HCT116 (cell line): ENCODE results near the gene MAD2L1. TPM values are rescaled to one million over a fixed set of nuclear protein-coding genes. Genes with fewer than 3 reads are reported as not detected.

Experiments used
- ATAC-seq: fragments of 200-7000 bp; cut with Tn5 transposase; 2 replicates; pipeline ENCODE4 v1.9.1; 2020; ENCODE audit warnings: mild to moderate bottlenecking, moderate library complexity
- BruUV-seq: library from RNA; stranded (reverse); fragments of 400-500 nt; replicated peaks from 2 replicates; lab custom pipeline; 2021; lab: Mats Ljungman, UMichigan
- CTCF ChIA-PET: fragments of 300-600 bp; sonication (Branson Sonifier 250); formaldehyde crosslinking; loops from one replicate; lab custom pipeline; 2021; ENCODE audit warnings: antibody characterized with exemption; lab: Charles Lee
- POLR2A ChIA-PET: fragments of 300-600, 350-600 bp; sonication (Branson Sonifier 250); formaldehyde crosslinking; loops from one replicate; lab custom pipeline; 2021; ENCODE audit warnings: antibody characterized with exemption; lab: Charles Lee
- RAD21 ChIA-PET, 2 experiments: fragments of 300-600 bp; sonication (Branson Sonifier 250); formaldehyde crosslinking; loops; one replicate each; lab custom pipeline; 2023; ENCODE audit warnings: low total read pairs in 2 of 2; ENCODE audit not compliant: uncharacterized antibody in 2 of 2, unreplicated experiment in 2 of 2, low non-redundant PET in 1 of 2; lab: Charles Lee
- DNase-seq: peaks from one replicate; pipeline ENCODE4 v3.0.0-alpha.2; 2010; ENCODE audit warnings: low read depth, low spot score
- H2AFZ ChIP-seq: fragments of 200-600 bp; shearing (Covaris generic), sonication (generic); 2 replicates; pipeline ENCODE4 v1.6.1; 2017; ENCODE audit warnings: low read depth, mixed run types, mixed read lengths, antibody characterized with exemption, low read length; ENCODE audit not compliant: poor library complexity, severe bottlenecking
- H3K27ac ChIP-seq: 2 replicates; pipeline ENCODE4 v1.5.1; 2012; ENCODE audit warnings: low read depth, low read length
- H3K27me3 ChIP-seq: fragments of 200-600 bp; sonication (generic); 2 replicates; pipeline ENCODE4 v1.6.1; 2016; ENCODE audit warnings: mixed run types, low read length, mixed read lengths; ENCODE audit not compliant: insufficient read depth
- H3K36me3 ChIP-seq, 2 experiments: fragments of 200-500 bp in 1 of 2; fragments of 200-600 bp in 1 of 2; sonication (Bioruptor generic) in 1 of 2; sonication (generic) in 1 of 2; 2 replicates each; pipeline versions ENCODE4 v1.5.1 to v1.6.1; 2014 to 2016; ENCODE audit warnings: low read length in 2 of 2, inconsistent platforms in 1 of 2, mixed read lengths in 1 of 2, mixed run types in 1 of 2; ENCODE audit not compliant: insufficient read depth in 2 of 2, control insufficient read depth in 1 of 2
- H3K4me1 ChIP-seq, 2 experiments: fragments of 200-600 bp in 1 of 2; sonication (generic) in 1 of 2; 2 replicates each; pipeline versions ENCODE4 v1.5.1 to v1.6.1; 2012 to 2017; ENCODE audit warnings: low read length in 2 of 2, inconsistent platforms in 1 of 2, mild to moderate bottlenecking in 1 of 2, mixed read lengths in 1 of 2, mixed run types in 1 of 2, moderate library complexity in 1 of 2; ENCODE audit not compliant: insufficient read depth in 2 of 2, control insufficient read depth in 1 of 2
- H3K4me2 ChIP-seq: fragments of 200-600 bp; sonication (generic); 2 replicates; pipeline ENCODE4 v1.6.1; 2017; ENCODE audit warnings: mixed run types, low read length, mixed read lengths
- H3K4me3 ChIP-seq, 2 experiments: fragments of 200-600 bp in 1 of 2; sonication (generic) in 1 of 2; replicated peaks in 1 of 2; 2 replicates each; pipeline ENCODE4 v1.5.1; 2011 to 2016; ENCODE audit warnings: low read length in 2 of 2, control low read depth in 1 of 2, low read depth in 1 of 2, mild to moderate bottlenecking in 1 of 2, mixed read lengths in 1 of 2, mixed run types in 1 of 2
- H3K79me2 ChIP-seq: fragments of 200-600 bp; sonication (generic); 2 replicates; pipeline ENCODE4 v1.6.1; 2017; ENCODE audit warnings: mild to moderate bottlenecking, mixed run types, low read length, moderate library complexity, mixed read lengths; ENCODE audit not compliant: insufficient read depth
- H3K9ac ChIP-seq: fragments of 200-600 bp; sonication (generic); 2 replicates; pipeline ENCODE4 v1.6.1; 2016; ENCODE audit warnings: low read length, mixed read lengths
- H3K9me2 ChIP-seq: fragments of 200-600 bp; sonication (generic), shearing (Covaris generic); 2 replicates; pipeline ENCODE4 v1.6.1; 2017; ENCODE audit warnings: mixed run types, mild to moderate bottlenecking, moderate library complexity; ENCODE audit not compliant: insufficient read depth
- H3K9me3 ChIP-seq, 2 experiments: fragments of 200-500 bp in 1 of 2; fragments of 200-600 bp in 1 of 2; sonication (Bioruptor generic) in 1 of 2; sonication (generic) in 1 of 2; 2 replicates each; pipeline ENCODE4 v1.6.1; 2014 to 2017; ENCODE audit warnings: low read length in 2 of 2, mixed read lengths in 2 of 2, inconsistent platforms in 1 of 2, low read depth in 1 of 2, mild to moderate bottlenecking in 1 of 2, mixed run types in 1 of 2, moderate library complexity in 1 of 2; ENCODE audit not compliant: control insufficient read depth in 1 of 2, insufficient read depth in 1 of 2
- H4K20me1 ChIP-seq: fragments of 200-600 bp; sonication (generic), shearing (Covaris generic); 2 replicates; pipeline ENCODE4 v1.6.1; 2017; ENCODE audit warnings: mixed run types, mild to moderate bottlenecking, moderate library complexity; ENCODE audit not compliant: insufficient read depth
- CEBPB ChIP-seq: IDR thresholded peaks from 2 replicates; pipeline ENCODE4 v1.6.1; 2012; ENCODE audit warnings: low read depth
- ELF1 ChIP-seq: IDR thresholded peaks from 2 replicates; pipeline ENCODE4 v1.6.1; 2012; ENCODE audit warnings: low read depth, borderline replicate concordance
- EZH2 ChIP-seq: fragments of 200-600 bp; sonication (generic); IDR thresholded peaks from 2 replicates; pipeline ENCODE4 v1.6.1; 2017; ENCODE audit warnings: antibody characterized with exemption, mixed run types
- EZH2phosphoT487 ChIP-seq: fragments of 200-600 bp; IDR thresholded peaks from 2 replicates; pipeline ENCODE4 v1.6.1; 2018; ENCODE audit warnings: antibody characterized with exemption, borderline replicate concordance
- YY1 ChIP-seq: IDR thresholded peaks from 2 replicates; pipeline ENCODE4 v1.6.1; 2011; ENCODE audit warnings: low read length, low read depth, moderate library complexity, mild to moderate bottlenecking; ENCODE audit not compliant: insufficient replicate concordance; ENCODE audit errors: extremely low read depth
- ZNF274 ChIP-seq: fragments of 200-500 bp; sonication (Bioruptor generic); IDR thresholded peaks from 2 replicates; pipeline ENCODE4 v1.6.1; 2014; ENCODE audit warnings: mild to moderate bottlenecking, low read depth, low read length, inconsistent platforms
- intact Hi-C: fragments of 100-400 bp; cut with micrococcal nuclease; formaldehyde crosslinking; loops from 2 replicates; pipeline ENCODE4 v1.10.0; 2022
- total RNA-seq: library from RNA; stranded (reverse); gene quantifications from one replicate; pipeline ENCODE4 v1.2.1, GENCODE V29; 2021; ENCODE audit not compliant: unreplicated experiment
- TF ChIP-seq, protein P1 (sequence below): IDR thresholded peaks from 2 replicates; pipeline ENCODE4 v1.6.1; 2012
- TF ChIP-seq, protein P2 (sequence below): IDR thresholded peaks from 2 replicates; pipeline ENCODE4 v1.6.1; 2011; ENCODE audit warnings: mild to moderate bottlenecking, low read length, moderate library complexity; ENCODE audit not compliant: insufficient replicate concordance; ENCODE audit errors: extremely low read depth

Gene MAD2L1
- total RNA-seq, 1 experiment from 2014 or later: 92.9 TPM

DNA sequence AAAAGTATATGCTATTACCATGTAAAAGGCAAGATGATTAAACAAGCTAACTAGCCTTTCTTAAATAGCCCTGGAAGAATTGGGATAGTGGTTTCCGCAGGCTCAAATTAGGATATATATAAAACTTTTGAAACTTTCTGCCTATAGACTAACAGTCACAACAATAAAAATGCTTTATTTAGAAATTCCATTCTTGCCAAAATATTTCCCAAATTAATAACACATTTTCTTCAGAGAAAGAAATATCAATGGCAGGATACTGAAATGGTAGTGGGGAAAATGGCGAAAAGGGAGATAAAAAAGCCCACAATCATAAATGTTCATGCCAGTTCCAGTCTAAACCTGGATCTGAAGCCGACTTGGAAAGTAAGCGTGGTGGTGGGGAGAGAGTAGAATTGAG lies 56.0 kb downstream of the MAD2L1 start:
- Histone ChIP-seq H3K36me3 (no peaks in the 10 kb centered on the region), H3K4me1 (no peaks in the 10 kb centered on the region), H3K79me2 (no peaks in the 10 kb centered on the region), H3K9ac (no peak overlapping the region), H3K9me3 (no peaks in the 10 kb centered on the region), H2AFZ (no peak overlapping the region), H4K20me1 (no peaks in the 10 kb centered on the region), H3K9me2 (no peaks in the 10 kb centered on the region), H3K27me3 (no peaks in the 10 kb centered on the region), H3K4me3 (no peak overlapping the region), H3K27ac (no peak overlapping the region), H3K4me2 (no peak overlapping the region)
- BruUV-seq: no TSS peak
- CTCF ChIA-PET: no interaction called here
- POLR2A ChIA-PET: no interaction called here
- intact Hi-C loops: no loop called here
- RAD21 ChIA-PET: no interaction called here
- ATAC-seq: no peak
- no peak for DNase-seq
- no peak for TF ChIP-seq EZH2
- no peak for TF ChIP-seq ELF1
- TF ChIP-seq CEBPB: no peak
- TF ChIP-seq, protein P1, sequence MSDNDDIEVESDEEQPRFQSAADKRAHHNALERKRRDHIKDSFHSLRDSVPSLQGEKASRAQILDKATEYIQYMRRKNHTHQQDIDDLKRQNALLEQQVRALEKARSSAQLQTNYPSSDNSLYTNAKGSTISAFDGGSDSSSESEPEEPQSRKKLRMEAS: no peak
- TF ChIP-seq, protein P2, sequence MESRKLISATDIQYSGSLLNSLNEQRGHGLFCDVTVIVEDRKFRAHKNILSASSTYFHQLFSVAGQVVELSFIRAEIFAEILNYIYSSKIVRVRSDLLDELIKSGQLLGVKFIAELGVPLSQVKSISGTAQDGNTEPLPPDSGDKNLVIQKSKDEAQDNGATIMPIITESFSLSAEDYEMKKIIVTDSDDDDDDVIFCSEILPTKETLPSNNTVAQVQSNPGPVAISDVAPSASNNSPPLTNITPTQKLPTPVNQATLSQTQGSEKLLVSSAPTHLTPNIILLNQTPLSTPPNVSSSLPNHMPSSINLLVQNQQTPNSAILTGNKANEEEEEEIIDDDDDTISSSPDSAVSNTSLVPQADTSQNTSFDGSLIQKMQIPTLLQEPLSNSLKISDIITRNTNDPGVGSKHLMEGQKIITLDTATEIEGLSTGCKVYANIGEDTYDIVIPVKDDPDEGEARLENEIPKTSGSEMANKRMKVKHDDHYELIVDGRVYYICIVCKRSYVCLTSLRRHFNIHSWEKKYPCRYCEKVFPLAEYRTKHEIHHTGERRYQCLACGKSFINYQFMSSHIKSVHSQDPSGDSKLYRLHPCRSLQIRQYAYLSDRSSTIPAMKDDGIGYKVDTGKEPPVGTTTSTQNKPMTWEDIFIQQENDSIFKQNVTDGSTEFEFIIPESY: no peak
- TF ChIP-seq ZNF274: no peak
- no peak for TF ChIP-seq EZH2phosphoT487
- no peak for TF ChIP-seq YY1
